ENCODE data around the gene WASHC4. TPM values are rescaled to one million over a fixed set of nuclear protein-coding genes. Genes with fewer than 3 reads are reported as not detected.

WASHC4 gene
- total RNA-seq, 1 donor from 2014 or later, result 66.7 TPM

- no peak overlapping the region for H3K27ac ChIP-seq
- H3K4me1 ChIP-seq, result no peaks in the 10 kb centered on the region
- H3K4me3 ChIP-seq, result no peak overlapping the region
- no peaks in the 10 kb centered on the region for H3K27me3 ChIP-seq
- intact Hi-C loops (cut with DNase I), result no loop called here
- TF ChIP-seq, protein P1, sequence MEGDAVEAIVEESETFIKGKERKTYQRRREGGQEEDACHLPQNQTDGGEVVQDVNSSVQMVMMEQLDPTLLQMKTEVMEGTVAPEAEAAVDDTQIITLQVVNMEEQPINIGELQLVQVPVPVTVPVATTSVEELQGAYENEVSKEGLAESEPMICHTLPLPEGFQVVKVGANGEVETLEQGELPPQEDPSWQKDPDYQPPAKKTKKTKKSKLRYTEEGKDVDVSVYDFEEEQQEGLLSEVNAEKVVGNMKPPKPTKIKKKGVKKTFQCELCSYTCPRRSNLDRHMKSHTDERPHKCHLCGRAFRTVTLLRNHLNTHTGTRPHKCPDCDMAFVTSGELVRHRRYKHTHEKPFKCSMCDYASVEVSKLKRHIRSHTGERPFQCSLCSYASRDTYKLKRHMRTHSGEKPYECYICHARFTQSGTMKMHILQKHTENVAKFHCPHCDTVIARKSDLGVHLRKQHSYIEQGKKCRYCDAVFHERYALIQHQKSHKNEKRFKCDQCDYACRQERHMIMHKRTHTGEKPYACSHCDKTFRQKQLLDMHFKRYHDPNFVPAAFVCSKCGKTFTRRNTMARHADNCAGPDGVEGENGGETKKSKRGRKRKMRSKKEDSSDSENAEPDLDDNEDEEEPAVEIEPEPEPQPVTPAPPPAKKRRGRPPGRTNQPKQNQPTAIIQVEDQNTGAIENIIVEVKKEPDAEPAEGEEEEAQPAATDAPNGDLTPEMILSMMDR (IDR thresholded peaks at IDR 0.05), result no peak
- ATAC-seq (no peak), DNase-seq (no peak)
- H3K36me3 ChIP-seq, result peaks cover 94% of the 10 kb centered on the region
- no peaks in the 10 kb centered on the region for H3K9me3 ChIP-seq
Measured at GRCh38 chr12:105189293-105189692, 81.8 kb downstream of the WASHC4 start.

GRCh38 chr12:105190530-105190929 lies 83.0 kb downstream of the WASHC4 start:
- peaks cover 94% of the 10 kb centered on the region for H3K36me3 ChIP-seq
- ATAC-seq, result no peak
- no peaks in the 10 kb centered on the region for H3K27me3 ChIP-seq
- H3K9me3 ChIP-seq, result no peaks in the 10 kb centered on the region
- H3K27ac ChIP-seq, result no peak overlapping the region
- intact Hi-C loops (cut with DNase I), result no loop called here
- no peaks in the 10 kb centered on the region for H3K4me1 ChIP-seq
- TF ChIP-seq, protein P1 (IDR thresholded peaks at IDR 0.05), result no peak
- H3K4me3 ChIP-seq, result no peak overlapping the region
- DNase-seq, result no peak

- H3K27me3 ChIP-seq, result no peaks in the 10 kb centered on the region
- ATAC-seq, result no peak
- no peaks in the 10 kb centered on the region for H3K9me3 ChIP-seq
- no peak for DNase-seq
- no peak overlapping the region for H3K4me3 ChIP-seq
- no peak overlapping the region for H3K27ac ChIP-seq
- peaks cover 95% of the 10 kb centered on the region for H3K36me3 ChIP-seq
- TF ChIP-seq, protein P1 (IDR thresholded peaks at IDR 0.05), result no peak
- intact Hi-C loops (cut with DNase I), result no loop called here
- no peaks in the 10 kb centered on the region for H3K4me1 ChIP-seq
Measured at GRCh38 chr12:105192624-105193225, 85.2 kb downstream of the WASHC4 start.

GRCh38 chr12:105194947-105195346 lies 87.4 kb downstream of the WASHC4 start:
- intact Hi-C loops (cut with DNase I), result no loop called here

GRCh38 chr12:105196090-105196489 lies 88.6 kb downstream of the WASHC4 start:
- no peaks in the 10 kb centered on the region for H3K27me3 ChIP-seq
- peaks cover 90% of the 10 kb centered on the region for H3K36me3 ChIP-seq
- intact Hi-C loops (cut with DNase I), result no loop called here

More at GRCh38 chr12:105194947-105195346, 87.4 kb downstream of the WASHC4 start:
- Histone ChIP-seq H3K27ac (no peak overlapping the region), H3K4me1 (no peaks in the 10 kb centered on the region), H3K36me3 (peaks cover 93% of the 10 kb centered on the region), H3K4me3 (no peak overlapping the region), H3K27me3 (no peaks in the 10 kb centered on the region), H3K9me3 (no peaks in the 10 kb centered on the region)
- DNase-seq, result no peak
- TF ChIP-seq, protein P1 (IDR thresholded peaks at IDR 0.05), result no peak
- no peak for ATAC-seq

More at GRCh38 chr12:105196090-105196489, 88.6 kb downstream of the WASHC4 start:
- DNase-seq (no peak), ATAC-seq (no peak)
- no peaks in the 10 kb centered on the region for H3K4me1 ChIP-seq
- TF ChIP-seq, protein P1 (IDR thresholded peaks at IDR 0.05), result no peak
- no peak overlapping the region for H3K4me3 ChIP-seq
- H3K9me3 ChIP-seq, result no peaks in the 10 kb centered on the region
- H3K27ac ChIP-seq, result no peak overlapping the region
